Endothelial cell (in vitro differentiated cells): Measurements from ENCODE around the gene CATSPERZ. TPM values are rescaled to one million over a fixed set of nuclear protein-coding genes. Genes with fewer than 3 reads are reported as not detected.

ENCODE experiments used
- DNase-seq: peaks from one replicate; pipeline ENCODE4 v3.0.0; 2021; ENCODE audit warnings: low spot score
- H3K27ac Mint-ChIP-seq: one replicate; pipeline ENCODE4 v1.8.0; 2021; ENCODE audit warnings: mixed read lengths, inconsistent platforms; ENCODE audit not compliant: unreplicated experiment
- H3K27me3 Mint-ChIP-seq: one replicate; pipeline ENCODE4 v1.8.0; 2021; ENCODE audit warnings: mild to moderate bottlenecking, moderate library complexity, mixed read lengths, inconsistent platforms; ENCODE audit not compliant: unreplicated experiment
- H3K36me3 Mint-ChIP-seq: one replicate; pipeline ENCODE4 v1.8.0; 2021; ENCODE audit warnings: mild to moderate bottlenecking, low read depth, mixed read lengths, inconsistent platforms; ENCODE audit not compliant: unreplicated experiment
- H3K4me1 Mint-ChIP-seq: one replicate; pipeline ENCODE4 v1.8.0; 2021; ENCODE audit warnings: mild to moderate bottlenecking, mixed read lengths, inconsistent platforms; ENCODE audit not compliant: unreplicated experiment
- H3K4me3 Mint-ChIP-seq: one replicate; pipeline ENCODE4 v1.8.0; 2021; ENCODE audit warnings: mild to moderate bottlenecking, mixed read lengths, inconsistent platforms; ENCODE audit not compliant: unreplicated experiment
- H3K9me3 Mint-ChIP-seq: one replicate; pipeline ENCODE4 v1.8.0; 2021; ENCODE audit warnings: mixed read lengths, inconsistent platforms; ENCODE audit not compliant: unreplicated experiment
- total RNA-seq: library from RNA; stranded (reverse); fragmentation: NEBNext Ultra II Directional; extraction: Animal tissue kit (Norgen Biotek cat#: 25700); gene quantifications from one replicate; pipeline ENCODE4 v1.2.1, GENCODE V29; 2021; ENCODE audit not compliant: unreplicated experiment
- TF ChIP-seq, protein P1 (sequence below): fragments of 200-600 bp; sonication (generic); IDR thresholded peaks from one replicate; pipeline ENCODE4 v1.5.0; 2021; ENCODE audit warnings: antibody characterized with exemption; ENCODE audit not compliant: unreplicated experiment

CATSPERZ gene
- total RNA-seq, 1 donor from 2014 or later, result 0.38 TPM

DNA sequence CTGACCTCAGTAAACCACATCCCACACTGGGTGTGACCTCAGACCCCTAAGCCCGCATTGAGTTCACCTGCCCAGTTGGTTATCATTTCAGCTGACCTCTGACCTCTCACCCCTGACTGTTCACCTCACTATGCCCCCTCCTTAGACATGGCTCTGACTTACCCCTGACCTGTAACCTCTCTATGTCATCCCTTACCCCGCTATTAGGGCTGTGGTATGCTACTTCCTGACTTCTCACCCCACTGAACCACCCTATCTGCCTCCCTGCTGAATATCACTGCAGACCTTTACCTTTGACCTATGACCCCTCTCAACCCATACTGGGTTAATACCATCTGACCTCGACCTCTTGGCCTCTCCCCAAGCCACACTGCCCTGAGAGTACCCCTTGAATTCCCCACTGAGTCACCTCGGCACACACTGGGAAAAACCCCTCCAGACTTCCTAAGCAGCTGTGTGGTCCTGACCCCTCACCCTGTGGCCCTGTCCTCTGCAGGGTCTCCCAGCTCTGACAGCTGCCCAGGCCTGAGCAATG is 40.6 kb upstream of the CATSPERZ start:
- H3K27ac Mint-ChIP-seq, result no peak overlapping the region
- H3K36me3 Mint-ChIP-seq, result peaks cover 20% of the 10 kb centered on the region
- DNase-seq, result no peak
- peaks cover 13% of the 10 kb centered on the region for H3K27me3 Mint-ChIP-seq
- TF ChIP-seq, protein P1, sequence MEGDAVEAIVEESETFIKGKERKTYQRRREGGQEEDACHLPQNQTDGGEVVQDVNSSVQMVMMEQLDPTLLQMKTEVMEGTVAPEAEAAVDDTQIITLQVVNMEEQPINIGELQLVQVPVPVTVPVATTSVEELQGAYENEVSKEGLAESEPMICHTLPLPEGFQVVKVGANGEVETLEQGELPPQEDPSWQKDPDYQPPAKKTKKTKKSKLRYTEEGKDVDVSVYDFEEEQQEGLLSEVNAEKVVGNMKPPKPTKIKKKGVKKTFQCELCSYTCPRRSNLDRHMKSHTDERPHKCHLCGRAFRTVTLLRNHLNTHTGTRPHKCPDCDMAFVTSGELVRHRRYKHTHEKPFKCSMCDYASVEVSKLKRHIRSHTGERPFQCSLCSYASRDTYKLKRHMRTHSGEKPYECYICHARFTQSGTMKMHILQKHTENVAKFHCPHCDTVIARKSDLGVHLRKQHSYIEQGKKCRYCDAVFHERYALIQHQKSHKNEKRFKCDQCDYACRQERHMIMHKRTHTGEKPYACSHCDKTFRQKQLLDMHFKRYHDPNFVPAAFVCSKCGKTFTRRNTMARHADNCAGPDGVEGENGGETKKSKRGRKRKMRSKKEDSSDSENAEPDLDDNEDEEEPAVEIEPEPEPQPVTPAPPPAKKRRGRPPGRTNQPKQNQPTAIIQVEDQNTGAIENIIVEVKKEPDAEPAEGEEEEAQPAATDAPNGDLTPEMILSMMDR, result no peak
- peak overlapping the region; percentile 71 for H3K4me3 Mint-ChIP-seq
- no peaks in the 10 kb centered on the region for H3K9me3 Mint-ChIP-seq
- peaks cover 4% of the 10 kb centered on the region for H3K4me1 Mint-ChIP-seq

DNA sequence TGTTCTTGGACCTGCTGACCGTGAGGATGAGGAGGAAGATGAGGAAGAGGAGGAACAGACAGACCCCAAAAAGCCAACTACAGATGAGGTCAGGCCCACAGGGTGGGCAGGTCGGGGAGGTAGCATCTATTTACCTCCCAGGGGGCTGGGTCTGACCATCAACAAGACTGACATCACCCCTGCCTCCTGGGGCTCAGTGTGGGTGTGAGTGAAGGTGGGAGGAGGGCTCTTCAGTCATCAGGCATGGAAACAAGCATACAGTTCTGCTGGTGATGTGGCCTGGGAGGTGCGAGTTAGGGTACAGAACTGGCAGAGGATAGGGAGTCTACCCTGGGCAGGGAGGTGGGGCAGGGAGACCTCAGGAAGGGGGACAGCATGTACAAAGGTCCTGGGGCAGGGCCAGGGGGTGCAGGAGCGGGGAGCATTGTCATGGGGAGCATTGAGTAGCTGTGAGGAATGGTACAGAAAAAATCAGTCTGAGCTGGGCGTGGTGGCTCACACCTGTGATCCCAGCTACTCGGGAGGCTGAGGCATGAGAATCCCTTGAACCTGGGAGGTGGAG is 39.9 kb upstream of the CATSPERZ start:
- Mint-ChIP-seq H3K36me3 (peaks cover 18% of the 10 kb centered on the region), H3K27ac (no peak overlapping the region), H3K27me3 (peaks cover 13% of the 10 kb centered on the region), H3K4me3 (peak overlapping the region; percentile 71), H3K4me1 (peaks cover 4% of the 10 kb centered on the region), H3K9me3 (no peaks in the 10 kb centered on the region)
- DNase-seq, result no peak
- TF ChIP-seq, protein P1, result no peak

DNA sequence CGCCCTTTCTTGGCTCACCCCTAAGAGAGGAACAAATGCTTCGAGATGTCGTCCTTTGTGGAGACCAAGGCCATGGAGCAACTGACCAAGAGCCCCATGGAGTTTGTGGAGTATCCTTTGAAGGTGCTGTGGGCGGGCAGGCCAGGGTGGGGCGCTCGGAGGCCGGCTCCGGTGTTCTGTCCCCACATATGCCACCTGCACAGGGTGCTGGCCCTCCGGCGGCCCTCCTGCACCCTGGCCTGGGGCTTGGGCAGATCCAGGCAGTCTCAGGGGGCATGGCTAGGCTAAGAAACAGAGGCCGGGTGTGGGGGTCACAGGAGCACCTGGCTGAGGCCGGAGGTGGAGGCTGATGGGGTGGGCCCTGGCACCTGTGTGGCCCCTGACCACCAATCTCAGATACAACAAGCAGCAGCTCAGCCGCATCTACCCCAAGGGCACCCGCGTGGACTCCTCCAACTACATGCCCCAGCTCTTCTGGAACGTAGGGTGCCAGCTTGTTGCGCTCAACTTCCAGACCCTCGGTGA is 38.5 kb upstream of the CATSPERZ start:
- TF ChIP-seq, protein P1, result no peak
- H3K9me3 Mint-ChIP-seq, result no peaks in the 10 kb centered on the region
- peaks cover 4% of the 10 kb centered on the region for H3K4me1 Mint-ChIP-seq
- peaks cover 23% of the 10 kb centered on the region for H3K36me3 Mint-ChIP-seq
- no peak overlapping the region for H3K27ac Mint-ChIP-seq
- no peak for DNase-seq
- H3K27me3 Mint-ChIP-seq, result peaks cover 16% of the 10 kb centered on the region
- no peak overlapping the region for H3K4me3 Mint-ChIP-seq

DNA sequence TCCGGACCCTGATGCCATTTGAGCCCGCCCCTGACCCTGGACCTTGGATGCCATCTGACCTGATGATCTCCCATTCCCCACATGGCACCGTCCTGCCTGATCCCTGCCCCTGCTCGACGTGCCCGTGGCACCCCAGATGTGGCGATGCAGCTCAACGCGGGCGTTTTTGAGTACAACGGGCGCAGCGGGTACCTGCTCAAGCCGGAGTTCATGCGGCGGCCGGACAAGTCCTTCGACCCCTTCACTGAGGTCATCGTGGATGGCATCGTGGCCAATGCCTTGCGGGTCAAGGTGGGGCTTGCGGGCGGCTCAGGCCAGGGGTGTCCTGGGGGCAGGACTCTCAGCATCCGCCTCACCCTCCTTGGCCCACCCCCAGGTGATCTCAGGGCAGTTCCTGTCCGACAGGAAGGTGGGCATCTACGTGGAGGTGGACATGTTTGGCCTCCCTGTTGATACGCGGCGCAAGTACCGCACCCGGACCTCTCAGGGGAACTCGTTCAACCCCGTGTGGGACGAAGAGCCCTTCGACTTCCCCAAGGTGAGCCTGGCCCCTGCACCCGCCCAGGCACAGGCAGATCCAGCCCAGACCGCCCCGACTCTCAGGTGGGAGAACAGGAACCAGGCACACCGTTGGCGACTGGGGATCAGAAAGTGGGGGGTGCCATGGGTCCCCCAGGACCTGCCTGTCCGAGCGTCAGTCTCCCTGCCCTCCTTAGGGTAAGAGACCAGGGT is 37.7 kb upstream of the CATSPERZ start:
- Mint-ChIP-seq H3K4me3 (no peak overlapping the region), H3K27ac (no peak overlapping the region), H3K27me3 (peaks cover 16% of the 10 kb centered on the region), H3K4me1 (peaks cover 4% of the 10 kb centered on the region), H3K9me3 (no peaks in the 10 kb centered on the region), H3K36me3 (peaks cover 23% of the 10 kb centered on the region)
- no peak for DNase-seq
- TF ChIP-seq, protein P1, result no peak
